HG03469 (cell line): Measurements from ENCODE around the gene DHX15.

ENCODE experiments used
- ATAC-seq: cut with Tn5 transposase; IDR thresholded peaks from one replicate; pipeline ENCODE4 v1.9.1; 2021; ENCODE audit warnings: mild to moderate bottlenecking, moderate library complexity, moderate number of reproducible peaks; ENCODE audit not compliant: unreplicated experiment

The DHX15 gene

DNA sequence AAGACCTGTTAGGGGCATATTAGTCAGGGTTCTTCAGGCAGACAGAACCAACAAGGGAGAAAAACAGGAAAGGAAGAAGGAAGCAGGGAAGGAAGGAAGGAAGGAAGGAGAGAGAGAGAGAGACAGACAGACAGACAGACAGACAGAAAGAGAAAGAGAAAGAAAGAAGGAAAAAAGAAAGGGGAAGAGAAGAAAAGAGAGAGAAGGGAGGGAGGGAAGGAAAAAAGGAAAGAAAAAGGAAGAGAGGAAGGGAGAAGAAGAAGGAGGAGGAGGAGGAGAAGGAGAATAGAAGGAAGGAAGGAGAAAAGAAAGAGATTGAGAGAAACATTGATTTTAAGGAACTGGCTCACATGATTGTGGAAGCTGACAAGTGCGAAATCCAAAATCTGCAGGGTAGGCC lies 89.0 kb downstream of the DHX15 start:
- no peak for ATAC-seq

DNA sequence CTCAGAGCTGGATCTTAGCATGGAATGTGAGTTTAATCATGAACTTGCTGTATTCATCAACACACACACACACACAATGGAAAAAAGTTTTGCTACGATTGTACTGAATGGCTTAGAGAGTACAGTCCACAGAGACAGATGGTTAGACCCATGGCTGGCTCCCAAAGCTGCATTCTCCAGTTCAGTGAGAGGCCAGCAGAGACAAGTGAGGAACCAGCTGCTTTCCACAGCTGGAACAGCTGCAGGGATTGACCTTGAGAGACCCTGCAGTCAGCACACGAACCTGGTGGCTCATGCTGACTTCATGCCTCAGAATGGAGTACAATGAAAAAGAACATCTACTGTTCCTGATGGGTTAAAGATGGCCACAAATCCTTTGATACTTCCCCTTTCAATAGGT lies 94.5 kb downstream of the DHX15 start:
- no peak for ATAC-seq

DNA sequence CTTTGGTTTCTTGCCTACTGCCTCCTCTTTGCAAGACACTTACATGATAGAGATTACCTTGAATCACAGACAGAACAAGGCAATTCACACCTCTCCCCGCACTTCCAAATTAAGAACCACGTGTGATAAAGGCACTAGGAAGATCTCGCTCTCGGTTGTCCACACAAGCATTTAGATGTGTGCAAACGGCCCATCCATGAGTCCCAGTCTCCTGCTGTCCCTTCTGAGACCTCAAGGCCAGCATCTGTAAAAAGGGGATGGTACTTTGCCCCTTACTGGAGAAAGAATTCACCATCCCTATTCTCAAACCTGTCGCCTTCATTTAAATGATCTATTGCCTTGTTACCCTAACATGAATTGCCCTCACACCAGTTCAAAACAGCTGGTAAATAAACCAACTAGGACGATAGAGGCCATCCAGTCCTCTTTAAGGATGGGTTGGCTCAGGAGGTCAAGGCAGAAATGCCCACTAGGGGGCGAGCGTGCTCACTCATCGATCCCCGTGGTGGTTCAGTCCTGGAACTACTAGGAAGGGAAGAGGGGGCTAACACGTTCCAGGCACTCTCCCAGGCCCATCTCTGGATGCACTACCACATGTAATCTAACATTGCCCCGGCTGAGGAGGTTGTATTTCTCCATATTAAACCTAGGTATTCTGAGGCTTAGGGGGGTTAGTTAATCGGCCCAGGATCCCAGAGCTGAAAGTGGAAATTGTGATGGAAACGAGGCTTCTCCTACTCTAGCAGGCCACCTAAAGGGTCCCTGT lies 95.8 kb downstream of the DHX15 start:
- no peak for ATAC-seq

DNA sequence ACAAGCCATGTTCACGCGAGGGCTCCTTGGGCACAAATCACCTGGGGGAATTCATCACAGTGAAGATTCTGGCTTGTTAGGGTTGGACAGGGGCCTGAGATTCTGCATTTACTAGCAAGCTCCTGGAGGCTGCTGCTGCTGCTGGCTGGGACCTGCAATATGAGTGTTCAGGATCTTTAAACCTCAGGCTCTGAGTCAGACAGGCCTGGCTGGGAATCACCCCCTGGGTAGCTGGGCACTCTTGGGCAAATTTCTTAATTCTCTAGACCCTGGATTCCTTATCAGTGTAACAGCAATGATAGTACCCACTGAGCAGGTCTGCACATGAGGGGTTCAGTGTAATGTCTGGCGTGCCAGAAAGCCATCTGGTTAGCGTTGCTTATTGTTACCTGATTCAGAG lies 101.5 kb downstream of the DHX15 start:
- ATAC-seq = no peak

DNA sequence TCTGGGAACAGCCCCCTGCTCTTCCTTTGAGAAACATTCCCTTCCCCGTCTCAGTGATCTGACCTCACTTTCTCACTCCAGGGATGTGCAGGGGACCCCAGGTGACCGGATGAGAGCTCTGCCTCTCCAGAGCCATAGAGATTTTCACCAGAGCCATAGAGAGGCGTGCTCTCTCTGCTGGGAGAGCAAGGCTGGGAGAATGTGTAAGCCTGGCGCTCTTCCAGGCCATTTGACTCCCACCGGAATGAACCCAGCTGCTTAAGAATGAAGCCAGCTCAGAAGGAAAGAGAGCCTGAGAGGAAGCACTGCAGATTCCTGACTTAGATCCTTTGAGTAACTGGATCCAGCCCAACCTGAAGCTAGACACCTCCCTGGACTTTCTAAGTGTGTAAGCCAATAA lies 106.4 kb downstream of the DHX15 start:
- ATAC-seq = no peak
